WERI-Rb-1 (cell line): Measurements from ENCODE around the gene CXADR.

Experiments used
- DNase-seq: peaks from one replicate; pipeline ENCODE4 v3.0.0-alpha.2; 2020
- H3K27ac ChIP-seq: fragments of 250-450 bp; sonication (Bioruptor Pico); 2 replicates; pipeline ENCODE4 v1.5.1; 2020; ENCODE audit warnings: mild to moderate bottlenecking, moderate library complexity
- H3K27me3 ChIP-seq: fragments of 250-450 bp; sonication (Bioruptor Pico); 2 replicates; pipeline ENCODE4 v1.5.1; 2021; ENCODE audit warnings: mild to moderate bottlenecking, low read depth, moderate library complexity; ENCODE audit not compliant: insufficient read depth, severe bottlenecking
- H3K36me3 ChIP-seq: fragments of 250-450 bp; sonication (Bioruptor Pico); 2 replicates; pipeline ENCODE4 v1.5.1; 2020; ENCODE audit warnings: mild to moderate bottlenecking, moderate library complexity
- H3K4me3 ChIP-seq: 2 replicates; pipeline ENCODE4 v1.5.1; 2011; ENCODE audit warnings: low read depth, mild to moderate bottlenecking, control low read depth, low read length
- H3K9me3 ChIP-seq: fragments of 250-450 bp; sonication (Bioruptor Pico); 2 replicates; pipeline ENCODE4 v1.5.1; 2021; ENCODE audit warnings: mild to moderate bottlenecking, moderate library complexity; ENCODE audit not compliant: severe bottlenecking
- CTCF ChIP-seq: IDR thresholded peaks from 2 replicates; pipeline ENCODE4 v1.5.1; 2011; ENCODE audit warnings: low read depth, mild to moderate bottlenecking, control low read depth, inconsistent platforms, low read length

CXADR gene

GRCh38 chr21:17598437-17598836 lies 85.6 kb downstream of the CXADR start:
- DNase-seq = no peak
- Histone ChIP-seq H3K27ac (no peak overlapping the region), H3K4me3 (no peak overlapping the region), H3K9me3 (no peaks in the 10 kb centered on the region), H3K27me3 (no peaks in the 10 kb centered on the region), H3K36me3 (peaks cover 80% of the 10 kb centered on the region)
- TF ChIP-seq CTCF = no peak

GRCh38 chr21:17602874-17603273 lies 90.0 kb downstream of the CXADR start:
- no peaks in the 10 kb centered on the region for H3K27me3 ChIP-seq
- DNase-seq = no peak
- TF ChIP-seq CTCF = no peak
- H3K27ac ChIP-seq = no peak overlapping the region
- H3K9me3 ChIP-seq = no peaks in the 10 kb centered on the region
- no peak overlapping the region for H3K4me3 ChIP-seq
- peaks cover 79% of the 10 kb centered on the region for H3K36me3 ChIP-seq

- Histone ChIP-seq H3K27me3 (no peaks in the 10 kb centered on the region), H3K4me3 (no peak overlapping the region), H3K36me3 (peaks cover 65% of the 10 kb centered on the region), H3K27ac (no peak overlapping the region), H3K9me3 (peaks cover 4% of the 10 kb centered on the region)
- no peak for DNase-seq
- no peak for TF ChIP-seq CTCF
These were observed 94.8 kb downstream of the CXADR start for GRCh38 chr21:17607684-17608083.

GRCh38 chr21:17609681-17610080 lies 96.8 kb downstream of the CXADR start:
- no peak for DNase-seq
- no peak overlapping the region for H3K4me3 ChIP-seq
- no peak overlapping the region for H3K27ac ChIP-seq
- no peak for TF ChIP-seq CTCF
- peaks cover 4% of the 10 kb centered on the region for H3K9me3 ChIP-seq
- peaks cover 48% of the 10 kb centered on the region for H3K36me3 ChIP-seq
- H3K27me3 ChIP-seq = no peaks in the 10 kb centered on the region

- Histone ChIP-seq H3K9me3 (peaks cover 4% of the 10 kb centered on the region), H3K27ac (peak overlapping the region; percentile 86), H3K36me3 (peaks cover 37% of the 10 kb centered on the region), H3K27me3 (no peaks in the 10 kb centered on the region), H3K4me3 (peak overlapping the region; percentile 99)
- TF ChIP-seq CTCF = no peak
- DNase-seq = no peak
These were observed 98.1 kb downstream of the CXADR start for GRCh38 chr21:17610911-17611310.

- no peak for TF ChIP-seq CTCF
- H3K27me3 ChIP-seq = no peaks in the 10 kb centered on the region
These were observed 98.7 kb downstream of the CXADR start for GRCh38 chr21:17611414-17612022.

More at GRCh38 chr21:17611414-17612022, 98.7 kb downstream of the CXADR start:
- DNase-seq = peak; percentile 76
- Histone ChIP-seq H3K4me3 (peak overlapping the region; percentile 99), H3K36me3 (peaks cover 37% of the 10 kb centered on the region), H3K27ac (peak overlapping the region; percentile 86), H3K9me3 (peaks cover 4% of the 10 kb centered on the region)
